ENCODE measurements around the gene PLK4.
"Not testable (repeated sequence)": the region's sequence is repeated elsewhere in the genome, so short reads cannot be mapped to it uniquely, and the experiment has no call there.

The PLK4 gene

GRCh38 chr4:127916512-127916911 lies 35.8 kb downstream of the PLK4 start:
- DNase-seq = no peak

GRCh38 chr4:127917151-127917550 lies 36.5 kb downstream of the PLK4 start:
- no peak for DNase-seq

- no peak for DNase-seq
These were observed 39.8 kb downstream of the PLK4 start for GRCh38 chr4:127920521-127920920.

GRCh38 chr4:127922226-127922625 lies 41.5 kb downstream of the PLK4 start:
- DNase-seq = no peak

GRCh38 chr4:127925720-127926119 lies 45.0 kb downstream of the PLK4 start:
- not testable (repeated sequence) for DNase-seq

- DNase-seq = no peak
These were observed 49.5 kb downstream of the PLK4 start for GRCh38 chr4:127930175-127930574.

- DNase-seq = not testable (repeated sequence)
These were observed 51.1 kb downstream of the PLK4 start for GRCh38 chr4:127931836-127932235.

GRCh38 chr4:127936974-127937373 lies 56.3 kb downstream of the PLK4 start:
- no peak for DNase-seq
